HepG2 (cell line): Measurements from ENCODE around the gene JADE3. TPM values are rescaled to one million over a fixed set of nuclear protein-coding genes. Genes with fewer than 3 reads are reported as not detected.
A peak's percentile ranks its signal among the peaks of the same experiment; 100 is the strongest.

Source experiments
- ATAC-seq: fragments of 200-7000 bp; cut with Tn5 transposase; 3 replicates; pipeline ENCODE4 v1.9.1; 2020; ENCODE audit warnings: mild to moderate bottlenecking, moderate library complexity
- BruUV-seq: library from RNA; stranded (reverse); fragments of 400-500 nt; replicated peaks from 2 replicates; lab custom pipeline; 2021; lab: Mats Ljungman, UMichigan
- CTCF ChIA-PET: fragments of 300-600 bp; formaldehyde crosslinking; extraction: SDS; loops from one replicate; lab custom pipeline; 2021; ENCODE audit warnings: low total read pairs, inconsistent platforms, low intra/inter-chr PET ratio; lab: Yijun Ruan, JAX
- POLR2A ChIA-PET: fragments of 350-600 bp; sonication (Branson Sonifier 250); formaldehyde crosslinking; loops from one replicate; lab custom pipeline; 2020; ENCODE audit warnings: antibody characterized with exemption, inconsistent platforms; lab: Yijun Ruan, JAX
- DNase-seq: peaks from one replicate; pipeline ENCODE4 v3.0.0-alpha.2; 2015; ENCODE audit warnings: low spot score
- FAIRE-seq: peaks from 3 replicates; lab custom pipeline; 2011; peaks lifted over from hg19 to GRCh38; lab: Jason Lieb, UNC
- H2AFZ ChIP-seq: one replicate; pipeline ENCODE4 v1.6.1; 2011; ENCODE audit warnings: low read length, inconsistent platforms
- H3K27ac ChIP-seq: fragments of 300-600 bp; 3 replicates; pipeline ENCODE4 v1.8.0; 2011; ENCODE audit warnings: mixed run types, mild to moderate bottlenecking, mixed read lengths, low read length, inconsistent platforms; ENCODE audit not compliant: insufficient read depth; ENCODE audit errors: extremely low read length
- H3K27me3 ChIP-seq, 2 experiments: fragments of 200-600 bp in 1 of 2; 2 replicates in 1 of 2; 3 replicates in 1 of 2; pipeline versions ENCODE4 v1.6.0 to v1.8.0; 2011; ENCODE audit warnings: low read length in 2 of 2, mild to moderate bottlenecking in 2 of 2, moderate library complexity in 2 of 2, inconsistent platforms in 1 of 2; ENCODE audit not compliant: insufficient read depth in 2 of 2, control insufficient read depth in 1 of 2
- H3K36me3 ChIP-seq, 2 experiments: fragments of 200-600 bp in 1 of 2; replicated peaks in 1 of 2; 2 replicates in 1 of 2; 3 replicates in 1 of 2; pipeline versions ENCODE4 v1.5.1 to v1.8.0; 2011; ENCODE audit warnings: low read length in 2 of 2, inconsistent platforms in 1 of 2; ENCODE audit not compliant: insufficient read depth in 2 of 2, control insufficient read depth in 1 of 2
- H3K4me1 ChIP-seq: 2 replicates; pipeline ENCODE4 v1.5.1; 2012; ENCODE audit warnings: low read length, inconsistent platforms; ENCODE audit not compliant: insufficient read depth
- H3K4me2 ChIP-seq: 2 replicates; pipeline ENCODE4 v1.6.0; 2011; ENCODE audit warnings: low read depth, low read length, inconsistent platforms
- H3K4me3 ChIP-seq, 3 experiments: fragments of 200-600 bp in 1 of 3; sonication (generic), shearing (Covaris generic) in 1 of 3; replicated peaks in 1 of 3; 2 replicates each; pipeline ENCODE4 v1.5.1; 2011 to 2016; ENCODE audit warnings: low read length in 3 of 3, inconsistent platforms in 2 of 3, low read depth in 2 of 3, mild to moderate bottlenecking in 2 of 3, control low read depth in 1 of 3, mixed read lengths in 1 of 3; ENCODE audit not compliant: insufficient read depth in 1 of 3
- H3K79me2 ChIP-seq: one replicate; pipeline ENCODE4 v1.6.1; 2011; ENCODE audit warnings: low read length, inconsistent platforms; ENCODE audit not compliant: insufficient read depth
- H3K9ac ChIP-seq: 2 replicates; pipeline ENCODE4 v1.6.0; 2011; ENCODE audit warnings: mild to moderate bottlenecking, low read depth, low read length, inconsistent platforms; ENCODE audit not compliant: insufficient read depth
- H3K9me3 ChIP-seq: 2 replicates; pipeline ENCODE4 v1.5.1; 2012; ENCODE audit warnings: mild to moderate bottlenecking, low read length
- H4K20me1 ChIP-seq: 2 replicates; pipeline ENCODE4 v1.6.0; 2011; ENCODE audit warnings: inconsistent platforms, mild to moderate bottlenecking, low read length, moderate library complexity; ENCODE audit not compliant: insufficient read depth
- CEBPB ChIP-seq: IDR thresholded peaks from 2 replicates; pipeline ENCODE4 v1.6.1; 2011; ENCODE audit warnings: low read depth, low read length, improper control_type of control experiment, borderline replicate concordance
- NCOA2 ChIP-seq: sonication (generic); formaldehyde crosslinking; IDR thresholded peaks from 2 replicates; pipeline ENCODE4 v1.8.0; 2022; ENCODE audit warnings: inconsistent platforms
- NR1H2 ChIP-seq: sonication (generic); formaldehyde crosslinking; IDR thresholded peaks from 2 replicates; pipeline ENCODE4 v1.8.1; 2022; ENCODE audit warnings: low read depth, missing genetic modification reagents, borderline replicate concordance
- SALL1 ChIP-seq: sonication (generic); formaldehyde crosslinking; IDR thresholded peaks from 2 replicates; pipeline ENCODE4 v1.8.0; 2022; ENCODE audit warnings: mild to moderate bottlenecking, missing genetic modification reagents
- SPEN ChIP-seq: sonication (generic); formaldehyde crosslinking; IDR thresholded peaks from 2 replicates; pipeline ENCODE4 v1.5.1; 2020; ENCODE audit warnings: low read depth, mild to moderate bottlenecking, missing genetic modification reagents
- ZIK1 ChIP-seq: sonication (generic); formaldehyde crosslinking; IDR thresholded peaks from 2 replicates; pipeline ENCODE4 v1.5.0; 2020; ENCODE audit warnings: mild to moderate bottlenecking, low read depth, missing genetic modification reagents, borderline replicate concordance
- ZMYM3 ChIP-seq: sonication (generic); formaldehyde crosslinking; IDR thresholded peaks from 2 replicates; pipeline ENCODE4 v1.5.1; 2020; ENCODE audit warnings: mild to moderate bottlenecking, missing genetic modification reagents
- ZNF18 ChIP-seq: sonication (generic); formaldehyde crosslinking; IDR thresholded peaks from 2 replicates; pipeline ENCODE4 v1.8.0; 2022; ENCODE audit warnings: mild to moderate bottlenecking, missing genetic modification reagents; ENCODE audit not compliant: insufficient replicate concordance
- ZNF354B ChIP-seq: sonication (generic); formaldehyde crosslinking; IDR thresholded peaks from 2 replicates; pipeline ENCODE4 v1.8.0; 2022; ENCODE audit warnings: mild to moderate bottlenecking, missing genetic modification reagents
- ZNF446 ChIP-seq: sonication (generic); formaldehyde crosslinking; IDR thresholded peaks from 2 replicates; pipeline ENCODE4 v1.5.0; 2020; ENCODE audit warnings: mild to moderate bottlenecking, missing genetic modification reagents
- ZNF652 ChIP-seq: IDR thresholded peaks from 2 replicates; pipeline ENCODE4 v1.6.1; 2016; ENCODE audit warnings: low read depth, borderline replicate concordance
- ZNF782 ChIP-seq: sonication (generic); formaldehyde crosslinking; IDR thresholded peaks from 2 replicates; pipeline ENCODE4 v1.4.0; 2020; ENCODE audit warnings: missing genetic modification reagents, mild to moderate bottlenecking, borderline replicate concordance
- WGBS: methylation state at CpG from one replicate; pipeline ENCODE4 v1.1.6; 2017; ENCODE audit warnings: low lambda C conversion rate; 5-methylcytosine and 5-hydroxymethylcytosine counted together
- in situ Hi-C: cut with HindIII; loops from 2 replicates; pipeline ENCODE4 v1.10.0; 2017; ENCODE audit warnings: low pct_unique_long_range_greater_than_20kb; ENCODE audit not compliant: extremely low pct_ligation_motif_present
- intact Hi-C: fragments of 100-400 bp; cut with micrococcal nuclease; formaldehyde crosslinking; loops from one replicate; pipeline ENCODE4 v1.10.0; 2022; ENCODE audit not compliant: unreplicated experiment
- polyA plus RNA-seq, 8 experiments: library from polyadenylated mRNA; depleted of rRNA in 3 of 8; stranded (reverse) in 7 of 8; unstranded in 1 of 8; fragments of >200 nt; fragmentation: Illumina TruSeq in 4 of 8; extraction: Trizol in 4 of 8; gene quantifications; 2 replicates each; pipeline versions ENCODE4 v1.2.1 to v1.2.3, GENCODE V29; 2011 to 2016; ENCODE audit warnings: low read depth in 4 of 8, missing spikeins in 1 of 8, mixed read lengths in 1 of 8; ENCODE audit not compliant: insufficient read depth in 1 of 8
- total RNA-seq, 5 experiments: library from RNA; depleted of rRNA; stranded (reverse); fragments of >200 nt; fragmentation: Illumina TruSeq; extraction: Trizol; gene quantifications; 2 replicates each; pipeline ENCODE4 v1.2.3, GENCODE V29; 2016; ENCODE audit warnings: low read depth in 1 of 5
- TF ChIP-seq, protein P1 (sequence below): sonication (generic); formaldehyde crosslinking; IDR thresholded peaks from 2 replicates; pipeline ENCODE4 v1.4.0; 2020; ENCODE audit warnings: missing genetic modification reagents
- TF ChIP-seq, protein P2 (sequence below): sonication (generic); formaldehyde crosslinking; IDR thresholded peaks from 2 replicates; pipeline ENCODE4 v1.4.0; 2020; ENCODE audit warnings: missing genetic modification reagents

JADE3 gene
- total and polyA plus RNA-seq, 2 of the 13 experiments (the other 11 are each of a cell fraction or from before 2014, with no cell fraction given), result 7.7 to 7.8 TPM

GRCh38 chrX:47063179-47063578, 151.0 kb downstream of the JADE3 start (continued):
- TF ChIP-seq ZNF652 (CRISPR knock-in tag), result 0 out of 2 replicates have a peak, but pooled peaks have one; percentile 45
- TF ChIP-seq CEBPB, result peak; percentile 40; the same call in 1 of the 2 replicates
- no peak for TF ChIP-seq ZNF18 (CRISPR knock-in tag)
- TF ChIP-seq, protein P1, sequence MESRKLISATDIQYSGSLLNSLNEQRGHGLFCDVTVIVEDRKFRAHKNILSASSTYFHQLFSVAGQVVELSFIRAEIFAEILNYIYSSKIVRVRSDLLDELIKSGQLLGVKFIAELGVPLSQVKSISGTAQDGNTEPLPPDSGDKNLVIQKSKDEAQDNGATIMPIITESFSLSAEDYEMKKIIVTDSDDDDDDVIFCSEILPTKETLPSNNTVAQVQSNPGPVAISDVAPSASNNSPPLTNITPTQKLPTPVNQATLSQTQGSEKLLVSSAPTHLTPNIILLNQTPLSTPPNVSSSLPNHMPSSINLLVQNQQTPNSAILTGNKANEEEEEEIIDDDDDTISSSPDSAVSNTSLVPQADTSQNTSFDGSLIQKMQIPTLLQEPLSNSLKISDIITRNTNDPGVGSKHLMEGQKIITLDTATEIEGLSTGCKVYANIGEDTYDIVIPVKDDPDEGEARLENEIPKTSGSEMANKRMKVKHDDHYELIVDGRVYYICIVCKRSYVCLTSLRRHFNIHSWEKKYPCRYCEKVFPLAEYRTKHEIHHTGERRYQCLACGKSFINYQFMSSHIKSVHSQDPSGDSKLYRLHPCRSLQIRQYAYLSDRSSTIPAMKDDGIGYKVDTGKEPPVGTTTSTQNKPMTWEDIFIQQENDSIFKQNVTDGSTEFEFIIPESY (CRISPR knock-in tag), result no peak

GRCh38 chrX:47068214-47068613, 156.0 kb downstream of the JADE3 start:
- Histone ChIP-seq H3K36me3 (no peaks in the 10 kb centered on the region), H3K79me2 (no peaks in the 10 kb centered on the region), H3K27me3 (no peaks in the 10 kb centered on the region), H4K20me1 (no peaks in the 10 kb centered on the region), H3K9me3 (no peaks in the 10 kb centered on the region), H3K4me3 (peak overlapping the region in 1 of 3 experiments; percentile 26; a peak in 1 of 6 replicates), H3K4me2 (peak overlapping the region; percentile 55), H3K27ac (peak overlapping the region; percentile 84), H3K9ac (no peak overlapping the region; the same call in 1 of the 2 replicates), H3K4me1 (peaks cover 43% of the 10 kb centered on the region), H2AFZ (no peak overlapping the region)
- no TSS peak for BruUV-seq
- no CpG with 5 or more reads among the region's 3 CpGs for WGBS
- in situ Hi-C loops, result no loop called here
- intact Hi-C loops, result no loop called here
- ATAC-seq, result peak; percentile 72
- peak; percentile 68 for FAIRE-seq
- ChIA-PET CTCF (no interaction called here), POLR2A (interaction anchor here (1.0 to 1.8 kb wide), 3 partner anchors 9 to 38 kb away, joined by 3 to 31 read pairs (median 9); partner anchors contain the start of gene RGN)
- peak; percentile 69 for DNase-seq
- TF ChIP-seq NR1H2 (CRISPR knock-in tag), result no peak
- peak; percentile 36 for TF ChIP-seq SALL1
- no peak for TF ChIP-seq ZNF782 (CRISPR knock-in tag)
- TF ChIP-seq ZNF354B (CRISPR knock-in tag), result no peak
- no peak for TF ChIP-seq ZIK1 (CRISPR knock-in tag)
- no peak for TF ChIP-seq NCOA2 (CRISPR knock-in tag)
- no peak for TF ChIP-seq ZNF446 (CRISPR knock-in tag)
- TF ChIP-seq, protein P2, sequence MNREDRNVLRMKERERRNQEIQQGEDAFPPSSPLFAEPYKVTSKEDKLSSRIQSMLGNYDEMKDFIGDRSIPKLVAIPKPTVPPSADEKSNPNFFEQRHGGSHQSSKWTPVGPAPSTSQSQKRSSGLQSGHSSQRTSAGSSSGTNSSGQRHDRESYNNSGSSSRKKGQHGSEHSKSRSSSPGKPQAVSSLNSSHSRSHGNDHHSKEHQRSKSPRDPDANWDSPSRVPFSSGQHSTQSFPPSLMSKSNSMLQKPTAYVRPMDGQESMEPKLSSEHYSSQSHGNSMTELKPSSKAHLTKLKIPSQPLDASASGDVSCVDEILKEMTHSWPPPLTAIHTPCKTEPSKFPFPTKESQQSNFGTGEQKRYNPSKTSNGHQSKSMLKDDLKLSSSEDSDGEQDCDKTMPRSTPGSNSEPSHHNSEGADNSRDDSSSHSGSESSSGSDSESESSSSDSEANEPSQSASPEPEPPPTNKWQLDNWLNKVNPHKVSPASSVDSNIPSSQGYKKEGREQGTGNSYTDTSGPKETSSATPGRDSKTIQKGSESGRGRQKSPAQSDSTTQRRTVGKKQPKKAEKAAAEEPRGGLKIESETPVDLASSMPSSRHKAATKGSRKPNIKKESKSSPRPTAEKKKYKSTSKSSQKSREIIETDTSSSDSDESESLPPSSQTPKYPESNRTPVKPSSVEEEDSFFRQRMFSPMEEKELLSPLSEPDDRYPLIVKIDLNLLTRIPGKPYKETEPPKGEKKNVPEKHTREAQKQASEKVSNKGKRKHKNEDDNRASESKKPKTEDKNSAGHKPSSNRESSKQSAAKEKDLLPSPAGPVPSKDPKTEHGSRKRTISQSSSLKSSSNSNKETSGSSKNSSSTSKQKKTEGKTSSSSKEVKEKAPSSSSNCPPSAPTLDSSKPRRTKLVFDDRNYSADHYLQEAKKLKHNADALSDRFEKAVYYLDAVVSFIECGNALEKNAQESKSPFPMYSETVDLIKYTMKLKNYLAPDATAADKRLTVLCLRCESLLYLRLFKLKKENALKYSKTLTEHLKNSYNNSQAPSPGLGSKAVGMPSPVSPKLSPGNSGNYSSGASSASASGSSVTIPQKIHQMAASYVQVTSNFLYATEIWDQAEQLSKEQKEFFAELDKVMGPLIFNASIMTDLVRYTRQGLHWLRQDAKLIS (CRISPR knock-in tag), result no peak
- no peak for TF ChIP-seq ZNF18 (CRISPR knock-in tag)
- no peak for TF ChIP-seq SPEN (CRISPR knock-in tag)
- TF ChIP-seq ZMYM3 (CRISPR knock-in tag), result no peak
